Activated CD8-positive, alpha-beta memory T cell treated with anti-CD3 and anti-CD28 coated beads for 48 hours (primary cell): ENCODE results near the gene COMT.

Experiments
- DNase-seq, 3 experiments: peaks; one replicate each; pipeline ENCODE4 v3.0.0-alpha.2; 2020; ENCODE audit warnings: low read depth in 2 of 3, low spot score in 2 of 3

Gene COMT

GRCh38 chr22:19992481-19992911 lies 50.9 kb downstream of the COMT start:
- no peak for DNase-seq

- DNase-seq, result no peak
Observed at GRCh38 chr22:19992921-19993355, 51.4 kb downstream of the COMT start.

GRCh38 chr22:19993926-19994325 lies 52.4 kb downstream of the COMT start:
- no peak for DNase-seq

DNA sequence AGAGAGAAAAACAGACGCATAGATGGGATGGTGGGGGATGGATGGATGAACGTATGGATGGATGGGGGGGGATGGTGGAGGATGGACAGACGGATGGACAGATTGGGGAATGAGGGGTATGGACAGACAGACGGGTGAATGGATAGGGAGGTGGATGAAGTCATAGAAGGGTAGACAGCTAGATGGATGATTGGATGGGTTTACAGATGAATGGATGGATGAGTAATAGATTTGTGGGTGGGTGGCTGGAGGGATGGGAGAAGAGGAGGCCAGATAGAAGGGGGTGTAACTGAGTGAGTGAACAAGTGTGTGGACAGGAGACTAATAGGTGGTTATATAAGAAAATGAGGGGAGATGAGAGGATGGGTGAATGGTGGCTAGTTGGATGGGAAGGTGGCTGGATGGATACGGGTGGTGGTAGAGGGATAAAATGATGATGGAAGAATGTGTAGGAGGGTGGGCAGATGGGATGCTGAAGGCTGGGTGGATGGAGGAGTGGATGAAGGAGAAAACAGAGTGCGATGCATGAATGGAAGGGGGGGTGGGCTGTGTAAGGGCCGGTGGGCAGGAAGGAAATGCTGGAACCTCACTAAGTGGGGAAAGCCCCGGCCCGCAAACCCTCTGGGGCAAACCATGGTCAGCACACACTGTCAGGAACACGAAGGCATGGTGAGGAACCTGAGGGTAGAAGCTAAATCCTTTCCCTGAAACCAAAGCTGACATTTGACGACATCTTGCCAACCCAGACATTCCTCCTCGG lies 53.5 kb downstream of the COMT start:
- DNase-seq, result no peak

- no peak for DNase-seq
Observed at GRCh38 chr22:19995611-19996339, 54.2 kb downstream of the COMT start.

GRCh38 chr22:19996694-19997384 lies 55.3 kb downstream of the COMT start:
- DNase-seq, result no peak

- no peak for DNase-seq
Observed at GRCh38 chr22:19997561-19998231, 56.1 kb downstream of the COMT start.

DNA sequence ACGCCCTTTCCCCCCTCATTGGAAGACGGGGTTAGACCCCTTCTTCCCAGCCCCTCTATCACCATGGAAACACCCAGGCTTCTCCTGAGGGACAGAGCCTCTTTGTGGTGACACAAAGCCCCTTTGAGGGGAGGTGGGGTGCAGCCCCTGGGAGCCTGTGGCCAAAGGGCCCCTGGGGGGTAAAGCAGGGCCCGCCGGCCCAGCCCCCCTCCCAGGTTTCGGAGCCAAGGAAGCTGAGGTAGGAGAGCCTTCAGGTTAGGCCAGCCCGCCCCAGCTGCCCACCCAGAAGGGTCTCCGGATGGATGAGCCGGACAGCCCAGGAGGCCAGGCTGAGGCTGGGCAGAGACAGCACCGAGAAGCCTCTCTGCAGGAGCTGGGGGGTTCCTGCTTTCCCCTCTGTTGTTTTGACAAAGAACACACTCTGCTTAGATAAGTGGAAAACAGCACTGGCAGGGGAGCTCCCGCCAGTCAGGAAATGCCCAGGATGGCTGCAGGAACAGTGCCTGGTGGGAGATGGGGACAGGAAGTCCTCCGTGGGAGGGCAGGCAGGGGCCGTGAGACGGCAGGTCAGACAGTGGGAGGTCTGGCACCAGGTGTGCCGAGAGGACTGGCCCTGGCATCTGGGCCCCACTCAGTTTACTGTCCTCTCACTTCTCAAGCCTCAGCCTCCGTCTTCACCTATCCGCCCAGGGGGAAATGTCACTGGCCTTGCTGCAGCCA lies 56.8 kb downstream of the COMT start:
- DNase-seq, result no peak

GRCh38 chr22:19998991-19999820 lies 57.6 kb downstream of the COMT start:
- no peak for DNase-seq

DNA sequence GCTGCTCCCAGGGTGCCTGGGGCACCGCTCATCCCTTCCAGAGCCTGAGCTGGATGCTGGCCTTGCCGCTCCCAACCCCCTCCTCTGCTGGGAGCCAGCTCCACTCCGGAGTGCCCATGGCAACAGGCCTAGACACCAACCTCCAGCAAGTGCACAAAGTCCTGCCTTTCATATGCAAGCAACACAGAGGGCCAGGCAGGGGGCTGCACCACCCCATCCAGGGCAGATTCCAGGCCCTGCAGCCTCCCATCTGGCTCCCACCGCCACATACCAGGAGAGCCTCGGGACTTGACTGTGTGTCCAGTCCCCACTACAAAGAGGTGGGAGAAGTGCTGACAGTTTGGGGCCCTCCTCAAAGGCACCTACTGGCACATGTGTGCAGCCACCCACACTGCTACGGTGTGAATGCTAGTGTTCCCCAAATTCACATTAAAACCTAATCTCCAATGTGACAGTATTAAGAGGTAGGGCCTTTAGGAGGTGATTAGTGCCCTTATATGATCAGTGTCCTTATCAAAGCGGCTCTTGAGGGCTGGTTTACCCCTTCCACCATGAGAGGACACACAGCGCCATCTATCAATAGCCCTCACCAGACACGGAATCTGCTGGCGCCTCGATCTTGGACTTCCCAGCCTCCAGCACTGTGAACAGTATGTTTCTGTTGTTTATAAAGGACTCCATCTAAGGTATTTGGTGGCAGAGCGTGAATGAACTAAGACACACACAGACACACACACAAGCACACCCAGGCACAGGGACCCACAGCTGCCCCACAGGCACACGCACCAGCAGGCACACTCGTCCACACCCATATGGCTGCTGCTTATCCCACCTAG lies 58.9 kb downstream of the COMT start:
- DNase-seq, result no peak

DNA sequence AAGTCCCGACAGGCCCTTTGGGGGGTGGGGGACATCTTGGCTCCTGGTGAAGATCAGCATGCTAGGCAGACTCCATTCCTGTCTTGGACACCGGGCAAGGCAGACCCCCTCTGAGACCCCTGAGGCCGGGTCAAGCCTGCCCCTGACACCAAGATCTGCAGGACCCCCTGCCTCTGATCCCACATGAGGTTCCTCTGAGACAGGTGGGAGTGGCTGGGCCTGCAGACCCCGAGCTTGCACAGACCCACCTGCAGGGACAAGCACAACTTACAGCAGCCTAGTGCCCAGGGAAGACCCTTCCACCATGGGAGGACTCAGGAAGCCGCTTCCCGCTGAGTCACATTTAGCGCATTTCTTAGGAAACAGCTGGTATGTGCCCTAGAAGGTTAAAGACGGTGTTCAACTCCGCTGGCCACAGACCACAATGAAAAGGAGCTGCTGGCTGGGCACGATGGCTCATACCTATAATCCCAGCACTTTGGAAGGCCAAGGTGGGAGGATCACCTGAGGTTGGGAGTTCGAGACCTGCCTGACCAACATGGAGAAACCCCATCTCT lies 59.6 kb downstream of the COMT start:
- no peak for DNase-seq

DNA sequence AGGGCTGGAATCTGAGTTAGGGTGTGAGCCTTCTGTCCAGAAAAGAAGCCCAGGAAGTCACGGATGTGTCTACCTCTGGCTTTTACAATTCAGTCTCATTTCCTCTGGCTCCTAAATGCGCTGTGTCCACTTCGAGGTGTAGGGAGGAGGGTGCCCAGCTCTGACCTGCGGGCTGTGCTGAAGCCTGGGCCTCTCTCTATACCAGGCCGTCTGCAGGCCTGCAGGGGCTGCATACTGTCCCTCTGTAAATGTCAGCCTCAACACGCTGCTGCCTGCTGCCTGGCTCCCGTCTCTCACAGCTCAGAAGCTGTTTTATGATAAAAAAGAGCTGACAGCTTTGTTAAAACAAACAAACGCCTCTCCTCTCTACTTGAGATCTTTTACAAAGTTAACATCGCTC lies 60.6 kb downstream of the COMT start:
- DNase-seq, result no peak

DNA sequence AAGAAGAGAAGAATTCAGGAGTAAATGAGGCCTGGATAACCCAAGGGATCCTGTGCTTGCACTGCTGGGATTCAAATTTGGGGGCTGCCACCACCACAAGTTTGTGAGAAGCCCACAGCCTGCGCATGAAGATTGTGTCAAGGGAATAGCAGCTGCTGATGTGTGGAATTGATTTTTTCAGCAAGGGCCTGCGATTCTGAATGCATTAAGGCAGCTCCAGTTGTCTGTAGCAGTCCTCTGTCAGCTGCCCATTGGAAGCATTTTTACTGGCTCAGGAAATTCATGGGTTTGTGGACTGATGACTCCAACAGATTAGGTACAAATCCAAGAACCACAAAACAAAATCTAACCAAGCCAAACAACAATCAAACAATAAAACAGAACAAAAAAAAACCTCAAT lies 61.1 kb downstream of the COMT start:
- no peak for DNase-seq

DNA sequence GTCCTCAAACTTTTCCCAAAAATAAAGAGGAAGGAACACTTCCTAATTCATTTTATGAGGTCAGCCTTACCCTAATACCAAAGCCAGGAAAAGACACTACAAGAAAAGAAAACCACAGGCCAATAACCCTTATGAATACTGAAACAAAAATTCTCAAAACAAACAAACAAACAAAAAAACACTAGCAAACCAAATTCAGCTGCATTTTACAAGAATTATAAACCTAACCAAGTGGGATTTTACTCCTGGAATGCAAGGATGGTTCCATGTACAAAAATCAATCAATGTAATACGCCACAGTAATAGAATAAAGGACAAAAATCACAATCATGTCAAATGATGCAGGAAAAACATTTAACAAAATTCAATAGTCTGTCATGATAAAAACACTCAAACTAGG lies 61.7 kb downstream of the COMT start:
- DNase-seq, result no peak

DNA sequence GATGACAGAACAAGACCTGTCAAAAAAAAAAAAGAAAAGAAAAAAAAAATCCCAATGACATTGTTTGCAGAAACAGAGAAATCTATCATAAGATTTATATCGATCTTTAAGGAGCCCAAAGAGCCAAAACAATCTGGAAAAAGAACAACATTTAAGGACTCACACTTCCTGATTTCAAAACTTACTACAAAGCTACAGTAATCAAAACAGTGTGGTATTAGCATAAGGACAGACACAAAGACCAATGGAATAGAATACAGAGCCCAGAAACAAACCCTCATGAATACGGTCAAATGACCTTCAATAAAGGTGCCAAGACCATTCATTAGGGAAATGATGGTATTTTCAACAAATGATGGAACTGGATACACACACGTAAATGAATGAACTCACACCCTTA lies 62.9 kb downstream of the COMT start:
- no peak for DNase-seq

- no peak for DNase-seq
Observed at GRCh38 chr22:20008221-20008995, 66.8 kb downstream of the COMT start.

DNA sequence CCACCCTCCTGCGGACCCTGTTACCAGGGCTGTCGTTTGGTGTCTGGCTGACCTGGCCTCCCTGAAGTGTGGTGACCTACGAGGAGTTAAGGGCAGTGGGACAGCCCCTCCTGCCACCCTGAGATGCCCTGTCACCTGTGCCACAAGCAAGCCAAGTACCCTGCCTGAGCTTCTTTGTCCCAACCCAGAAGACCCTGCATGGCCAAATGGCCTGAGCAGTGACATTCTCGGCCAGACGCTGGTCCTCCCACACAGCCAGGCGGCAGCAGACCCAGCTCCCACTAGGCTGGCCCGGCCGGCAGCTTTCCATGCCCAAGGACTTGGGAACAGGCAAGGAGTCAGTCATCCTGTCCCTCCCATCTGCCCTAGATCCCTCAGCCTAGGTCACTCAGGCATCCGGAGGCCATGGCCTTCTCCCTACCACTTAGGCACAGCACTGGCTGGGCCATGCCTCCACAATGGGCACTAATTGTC lies 67.5 kb downstream of the COMT start:
- DNase-seq, result no peak
